DOHH2 (cell line): Measurements from ENCODE around the gene M6PR.

Experiments used
- H3F3A ChIP-seq: fragments of 200-600 bp; sonication (generic), shearing (Covaris generic); 2 replicates; pipeline ENCODE4 v1.6.0; 2016; ENCODE audit warnings: antibody characterized with exemption, mild to moderate bottlenecking; ENCODE audit not compliant: control insufficient read depth, insufficient read depth
- H3K27ac ChIP-seq: fragments of 200-600 bp; sonication (generic); 2 replicates; pipeline ENCODE4 v1.5.1; 2014; ENCODE audit warnings: low read depth, mild to moderate bottlenecking, low read length, moderate library complexity
- H3K27me3 ChIP-seq: fragments of 200-600 bp; sonication (generic); 2 replicates; pipeline ENCODE4 v1.6.1; 2014; ENCODE audit warnings: mild to moderate bottlenecking, low read length, mixed read lengths; ENCODE audit not compliant: control insufficient read depth
- H3K36me3 ChIP-seq: fragments of 200-600 bp; sonication (generic); 2 replicates; pipeline ENCODE4 v1.6.1; 2014; ENCODE audit warnings: mild to moderate bottlenecking, low read length, moderate library complexity, mixed read lengths; ENCODE audit not compliant: control insufficient read depth
- H3K4me1 ChIP-seq: fragments of 200-600 bp; sonication (generic); 2 replicates; pipeline ENCODE4 v1.6.1; 2014; ENCODE audit warnings: mild to moderate bottlenecking, low read length, mixed read lengths; ENCODE audit not compliant: control insufficient read depth
- H3K4me2 ChIP-seq: fragments of 200-600 bp; sonication (generic); 2 replicates; pipeline ENCODE4 v1.6.0; 2014; ENCODE audit warnings: mild to moderate bottlenecking, low read length, moderate library complexity
- H3K4me3 ChIP-seq: fragments of 200-600 bp; sonication (generic); 2 replicates; pipeline ENCODE4 v1.5.1; 2014; ENCODE audit warnings: mild to moderate bottlenecking, low read length, mixed read lengths
- H3K79me2 ChIP-seq: fragments of 200-600 bp; sonication (generic); 2 replicates; pipeline ENCODE4 v1.6.1; 2014; ENCODE audit warnings: mild to moderate bottlenecking, low read length, mixed read lengths; ENCODE audit not compliant: control insufficient read depth
- H3K9me2 ChIP-seq: fragments of 200-600 bp; sonication (generic); replicated peaks from 2 replicates; pipeline ENCODE4 v1.6.1; 2014; ENCODE audit warnings: mild to moderate bottlenecking, low read length, mixed read lengths; ENCODE audit not compliant: control insufficient read depth
- H3K9me3 ChIP-seq: fragments of 200-600 bp; sonication (generic); 2 replicates; pipeline ENCODE4 v1.6.1; 2014; ENCODE audit warnings: antibody characterized with exemption, low read length, mixed read lengths; ENCODE audit not compliant: control insufficient read depth, insufficient read depth
- H4K20me1 ChIP-seq: fragments of 200-600 bp; sonication (generic); 2 replicates; pipeline ENCODE4 v1.6.0; 2014; ENCODE audit warnings: low read depth, mild to moderate bottlenecking, antibody characterized with exemption, low read length, moderate library complexity; ENCODE audit not compliant: control insufficient read depth, insufficient read depth
- EZH2phosphoT487 ChIP-seq: fragments of 200-600 bp; sonication (generic); IDR thresholded peaks from 2 replicates; pipeline ENCODE4 v1.6.1; 2017; ENCODE audit warnings: borderline replicate concordance, mild to moderate bottlenecking, antibody characterized with exemption, low read length, moderate library complexity, mixed read lengths
- TF ChIP-seq, protein P1 (sequence below): fragments of 200-600 bp; sonication (generic); IDR thresholded peaks from one replicate; pipeline ENCODE4 v1.5.1; 2014; ENCODE audit warnings: antibody characterized with exemption, mild to moderate bottlenecking, low read depth, low read length; ENCODE audit not compliant: poor library complexity, severe bottlenecking

The M6PR gene

GRCh38 chr12:8987685-8988084 lies 38.2 kb upstream of the M6PR start:
- H3K9me3 ChIP-seq = no peaks in the 10 kb centered on the region
- peaks cover 27% of the 10 kb centered on the region for H3K4me1 ChIP-seq
- no peaks in the 10 kb centered on the region for H4K20me1 ChIP-seq
- no peaks in the 10 kb centered on the region for H3K27me3 ChIP-seq
- no peak overlapping the region for H3K4me3 ChIP-seq
- no peaks in the 10 kb centered on the region for H3K36me3 ChIP-seq
- no peaks in the 10 kb centered on the region for H3K9me2 ChIP-seq
- H3K79me2 ChIP-seq = no peaks in the 10 kb centered on the region
- TF ChIP-seq, protein P1, sequence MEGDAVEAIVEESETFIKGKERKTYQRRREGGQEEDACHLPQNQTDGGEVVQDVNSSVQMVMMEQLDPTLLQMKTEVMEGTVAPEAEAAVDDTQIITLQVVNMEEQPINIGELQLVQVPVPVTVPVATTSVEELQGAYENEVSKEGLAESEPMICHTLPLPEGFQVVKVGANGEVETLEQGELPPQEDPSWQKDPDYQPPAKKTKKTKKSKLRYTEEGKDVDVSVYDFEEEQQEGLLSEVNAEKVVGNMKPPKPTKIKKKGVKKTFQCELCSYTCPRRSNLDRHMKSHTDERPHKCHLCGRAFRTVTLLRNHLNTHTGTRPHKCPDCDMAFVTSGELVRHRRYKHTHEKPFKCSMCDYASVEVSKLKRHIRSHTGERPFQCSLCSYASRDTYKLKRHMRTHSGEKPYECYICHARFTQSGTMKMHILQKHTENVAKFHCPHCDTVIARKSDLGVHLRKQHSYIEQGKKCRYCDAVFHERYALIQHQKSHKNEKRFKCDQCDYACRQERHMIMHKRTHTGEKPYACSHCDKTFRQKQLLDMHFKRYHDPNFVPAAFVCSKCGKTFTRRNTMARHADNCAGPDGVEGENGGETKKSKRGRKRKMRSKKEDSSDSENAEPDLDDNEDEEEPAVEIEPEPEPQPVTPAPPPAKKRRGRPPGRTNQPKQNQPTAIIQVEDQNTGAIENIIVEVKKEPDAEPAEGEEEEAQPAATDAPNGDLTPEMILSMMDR = no peak
- TF ChIP-seq EZH2phosphoT487 = no peak
- no peaks in the 10 kb centered on the region for H3F3A ChIP-seq
- no peak overlapping the region for H3K4me2 ChIP-seq
- no peak overlapping the region for H3K27ac ChIP-seq

DNA sequence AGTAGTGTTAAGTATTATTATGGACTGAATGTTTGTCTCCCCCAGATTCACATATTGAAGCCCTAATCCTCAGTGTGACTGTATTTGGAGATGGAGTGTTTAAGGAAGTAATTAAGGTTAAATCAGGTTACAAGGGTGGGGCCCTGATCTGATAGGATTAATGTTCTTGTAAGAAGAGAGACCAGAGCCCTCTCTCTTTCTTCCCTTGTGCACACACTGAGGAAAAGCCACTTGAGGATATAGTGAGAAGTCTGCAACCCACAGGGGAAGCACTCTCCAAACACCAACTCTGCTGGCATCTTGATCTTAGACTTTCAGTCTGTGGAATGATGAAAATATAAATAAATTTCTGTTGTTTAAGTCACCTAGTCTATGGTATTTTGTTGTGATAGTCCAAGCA lies 37.7 kb upstream of the M6PR start:
- H3K4me3 ChIP-seq = no peak overlapping the region
- H3K79me2 ChIP-seq = no peaks in the 10 kb centered on the region
- no peaks in the 10 kb centered on the region for H3K27me3 ChIP-seq
- H3K27ac ChIP-seq = no peak overlapping the region
- H3F3A ChIP-seq = no peaks in the 10 kb centered on the region
- H3K9me2 ChIP-seq = no peaks in the 10 kb centered on the region
- H4K20me1 ChIP-seq = no peaks in the 10 kb centered on the region
- no peaks in the 10 kb centered on the region for H3K9me3 ChIP-seq
- no peaks in the 10 kb centered on the region for H3K36me3 ChIP-seq
- TF ChIP-seq, protein P1 = no peak
- TF ChIP-seq EZH2phosphoT487 = no peak
- H3K4me1 ChIP-seq = peaks cover 27% of the 10 kb centered on the region
- H3K4me2 ChIP-seq = no peak overlapping the region

DNA sequence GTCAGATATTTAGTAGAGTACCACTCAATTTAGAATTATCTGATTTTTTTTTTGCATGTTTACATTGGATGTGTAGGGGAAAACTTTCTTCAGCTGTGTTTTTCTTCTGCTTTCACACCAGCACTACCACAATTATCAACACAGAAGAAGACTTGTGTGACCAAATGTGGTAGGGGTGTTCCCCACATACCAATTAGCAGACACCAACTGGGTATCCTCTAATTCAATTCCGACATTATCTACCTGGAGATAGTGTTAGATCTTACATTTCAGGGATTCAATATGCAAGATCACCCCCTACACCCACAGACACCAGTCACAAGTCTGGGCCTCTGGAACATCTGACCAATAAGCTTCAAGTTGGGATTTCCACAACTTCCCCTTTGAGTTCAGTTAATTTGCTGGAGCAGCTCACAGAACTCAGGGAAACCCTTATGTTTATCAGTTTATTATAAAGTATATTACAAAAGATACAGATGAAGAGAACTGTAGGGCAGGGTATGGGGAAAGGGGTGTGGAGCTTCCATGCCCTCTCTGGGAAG lies 35.8 kb upstream of the M6PR start:
- Histone ChIP-seq H3K4me3 (no peak overlapping the region), H3K79me2 (no peaks in the 10 kb centered on the region), H3K4me1 (peaks cover 27% of the 10 kb centered on the region), H3K27me3 (no peaks in the 10 kb centered on the region), H3K9me3 (no peaks in the 10 kb centered on the region), H3F3A (no peaks in the 10 kb centered on the region), H3K9me2 (no peaks in the 10 kb centered on the region), H3K4me2 (no peak overlapping the region), H3K36me3 (no peaks in the 10 kb centered on the region), H3K27ac (no peak overlapping the region), H4K20me1 (no peaks in the 10 kb centered on the region)
- no peak for TF ChIP-seq EZH2phosphoT487
- TF ChIP-seq, protein P1 = no peak

- no peak overlapping the region for H3K4me2 ChIP-seq
- TF ChIP-seq EZH2phosphoT487 = no peak
- TF ChIP-seq, protein P1 = no peak
- H3K36me3 ChIP-seq = no peaks in the 10 kb centered on the region
Measured at GRCh38 chr12:8980137-8980536, 30.7 kb upstream of the M6PR start.

More at GRCh38 chr12:8980137-8980536, 30.7 kb upstream of the M6PR start:
- Histone ChIP-seq H3K9me2 (no peaks in the 10 kb centered on the region), H3K79me2 (no peaks in the 10 kb centered on the region), H3K4me3 (no peak overlapping the region), H3K27me3 (no peaks in the 10 kb centered on the region), H4K20me1 (no peaks in the 10 kb centered on the region), H3K4me1 (no peaks in the 10 kb centered on the region; the same call in 1 of the 2 replicates), H3K27ac (no peak overlapping the region), H3K9me3 (no peaks in the 10 kb centered on the region), H3F3A (no peaks in the 10 kb centered on the region)
